ENCODE measurements around the gene XRCC2.

The XRCC2 gene

DNA sequence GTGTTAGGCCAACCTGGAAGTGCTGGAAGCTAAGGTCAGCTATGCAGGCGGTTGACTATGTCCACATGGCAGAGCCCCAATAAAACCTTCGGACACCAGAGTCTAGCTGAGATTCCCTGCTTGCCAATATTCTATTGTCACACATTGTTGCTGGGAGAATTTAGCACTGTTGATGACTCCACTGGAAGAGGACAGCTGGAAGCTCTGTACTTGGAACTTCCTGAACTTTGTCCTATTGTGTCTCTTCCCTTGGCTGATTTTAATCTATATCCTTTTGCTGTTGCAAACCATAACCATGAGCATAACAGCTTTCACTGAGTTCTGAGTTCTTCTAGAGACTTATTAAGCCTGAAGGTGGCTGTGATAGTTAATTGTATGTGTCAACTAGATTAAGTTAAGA, 12.0 kb downstream of the XRCC2 start:
- in situ Hi-C loops (cut with HindIII; ENCODE audit: low sequenced_read_pairs): no loop called here
- no peak overlapping the region for H3K4me3 ChIP-seq (ENCODE audit: low read depth, low read length)

DNA sequence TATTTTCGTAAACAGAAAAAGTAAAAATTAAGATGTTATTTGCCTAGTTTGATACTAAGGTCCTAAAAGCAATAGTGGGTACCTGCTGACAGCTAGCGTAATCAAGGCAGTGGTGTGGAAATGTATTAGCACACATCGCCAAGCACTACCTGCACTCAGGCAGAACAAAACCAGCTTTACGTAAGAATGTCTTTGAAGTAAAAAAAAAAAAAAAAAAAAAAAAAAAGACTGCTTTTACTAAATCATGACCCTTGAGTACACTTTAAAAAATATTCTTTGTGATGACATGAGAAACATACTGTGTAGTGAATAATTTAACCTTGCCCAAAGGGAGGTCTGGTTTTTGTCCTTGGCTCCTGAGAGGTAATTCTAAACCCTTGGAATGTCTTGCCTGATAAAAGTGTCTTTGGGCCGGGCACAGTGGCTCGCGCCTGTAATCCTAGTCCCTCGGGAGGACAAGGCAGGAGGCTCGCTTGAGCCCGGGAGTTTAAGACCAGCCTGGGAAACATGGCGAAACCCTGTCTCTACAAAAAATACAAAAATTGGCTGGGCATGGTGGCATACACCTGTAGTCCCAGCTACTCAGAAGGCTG, 12.7 kb downstream of the XRCC2 start:
- no peak for DNase-seq (ENCODE audit: low read depth)
- TF ChIP-seq, protein P1, sequence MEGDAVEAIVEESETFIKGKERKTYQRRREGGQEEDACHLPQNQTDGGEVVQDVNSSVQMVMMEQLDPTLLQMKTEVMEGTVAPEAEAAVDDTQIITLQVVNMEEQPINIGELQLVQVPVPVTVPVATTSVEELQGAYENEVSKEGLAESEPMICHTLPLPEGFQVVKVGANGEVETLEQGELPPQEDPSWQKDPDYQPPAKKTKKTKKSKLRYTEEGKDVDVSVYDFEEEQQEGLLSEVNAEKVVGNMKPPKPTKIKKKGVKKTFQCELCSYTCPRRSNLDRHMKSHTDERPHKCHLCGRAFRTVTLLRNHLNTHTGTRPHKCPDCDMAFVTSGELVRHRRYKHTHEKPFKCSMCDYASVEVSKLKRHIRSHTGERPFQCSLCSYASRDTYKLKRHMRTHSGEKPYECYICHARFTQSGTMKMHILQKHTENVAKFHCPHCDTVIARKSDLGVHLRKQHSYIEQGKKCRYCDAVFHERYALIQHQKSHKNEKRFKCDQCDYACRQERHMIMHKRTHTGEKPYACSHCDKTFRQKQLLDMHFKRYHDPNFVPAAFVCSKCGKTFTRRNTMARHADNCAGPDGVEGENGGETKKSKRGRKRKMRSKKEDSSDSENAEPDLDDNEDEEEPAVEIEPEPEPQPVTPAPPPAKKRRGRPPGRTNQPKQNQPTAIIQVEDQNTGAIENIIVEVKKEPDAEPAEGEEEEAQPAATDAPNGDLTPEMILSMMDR (IDR thresholded peaks at IDR 0.05; ENCODE audit: low read depth, low read length, missing control alignments): no peak
- no peak overlapping the region for H3K4me3 ChIP-seq (ENCODE audit: low read depth, low read length)
- in situ Hi-C loops (cut with HindIII; ENCODE audit: low sequenced_read_pairs): no loop called here

More for the DNA sequence above, 12.0 kb downstream of the XRCC2 start:
- DNase-seq (ENCODE audit: low read depth): no peak
- TF ChIP-seq, protein P1 (IDR thresholded peaks at IDR 0.05; ENCODE audit: low read depth, low read length, missing control alignments): no peak

DNA sequence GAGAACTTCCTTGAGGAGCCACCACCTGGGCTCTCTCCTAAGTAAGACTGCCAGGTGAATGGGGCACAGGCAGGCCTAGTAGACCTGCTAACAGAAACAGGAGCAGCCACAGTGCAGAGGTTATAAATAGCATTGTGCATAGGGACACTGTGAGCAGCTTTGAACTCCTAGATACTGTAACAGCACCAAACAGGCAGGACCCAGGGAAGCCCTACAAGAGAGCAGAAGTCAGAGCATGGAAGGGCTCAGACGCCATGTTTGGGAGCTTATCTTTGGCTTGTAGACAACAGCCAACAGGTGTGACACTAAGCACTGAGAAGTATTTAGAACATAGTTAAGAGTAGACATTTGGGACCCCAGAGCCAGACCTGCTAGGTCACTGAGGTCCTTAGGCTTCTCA, 14.5 kb downstream of the XRCC2 start:
- TF ChIP-seq, protein P1 (IDR thresholded peaks at IDR 0.05; ENCODE audit: low read depth, low read length, missing control alignments): no peak
- no peak overlapping the region for H3K4me3 ChIP-seq (ENCODE audit: low read depth, low read length)
- in situ Hi-C loops (cut with HindIII; ENCODE audit: low sequenced_read_pairs): no loop called here
- no peak for DNase-seq (ENCODE audit: low read depth)

DNA sequence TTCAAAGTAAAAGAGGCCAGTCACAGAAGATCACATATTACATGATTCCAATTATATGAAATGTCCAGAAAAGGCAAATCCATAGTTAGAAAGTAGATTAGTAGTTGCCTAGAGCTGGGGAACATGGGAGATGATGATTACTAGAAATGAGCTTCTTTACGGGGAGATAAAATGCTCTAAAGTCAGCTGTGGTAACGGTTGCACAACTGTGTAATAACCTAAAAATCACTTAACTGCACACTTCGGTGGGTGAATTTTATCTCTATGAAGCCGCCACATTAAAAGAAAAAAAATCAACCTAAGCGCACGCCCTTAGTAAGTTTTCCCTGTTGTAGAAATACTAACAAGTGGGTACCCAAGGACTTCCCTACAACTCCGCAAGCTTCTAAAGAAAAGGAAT, 15.9 kb downstream of the XRCC2 start:
- H3K4me3 ChIP-seq (ENCODE audit: low read depth, low read length): no peak overlapping the region
- no peak for DNase-seq (ENCODE audit: low read depth)
- in situ Hi-C loops (cut with HindIII; ENCODE audit: low sequenced_read_pairs): no loop called here
- TF ChIP-seq, protein P1 (IDR thresholded peaks at IDR 0.05; ENCODE audit: low read depth, low read length, missing control alignments): no peak

DNA sequence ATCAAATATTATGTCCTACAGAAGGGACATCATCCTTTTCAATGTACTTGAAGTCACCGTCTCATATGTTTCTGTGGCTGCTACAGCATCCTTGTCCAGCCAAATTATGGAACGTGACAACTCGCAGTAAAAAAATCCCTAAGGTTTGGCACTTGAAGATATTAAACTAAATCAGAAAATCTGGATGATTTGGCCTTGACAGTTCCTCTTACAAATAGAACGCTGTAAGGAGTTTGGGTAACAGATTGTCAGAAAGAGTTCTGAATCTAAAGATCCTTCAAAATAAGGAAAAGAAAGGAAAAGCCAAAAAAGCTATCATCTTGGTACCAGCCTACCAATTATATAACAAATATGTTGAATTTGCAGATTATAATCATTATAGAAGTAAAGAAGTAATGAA, 21.0 kb downstream of the XRCC2 start:
- DNase-seq (ENCODE audit: low read depth): no peak
- no peak overlapping the region for H3K4me3 ChIP-seq (ENCODE audit: low read depth, low read length)
- in situ Hi-C loops (cut with HindIII; ENCODE audit: low sequenced_read_pairs): no loop called here
- TF ChIP-seq, protein P1 (IDR thresholded peaks at IDR 0.05; ENCODE audit: low read depth, low read length, missing control alignments): no peak

DNA sequence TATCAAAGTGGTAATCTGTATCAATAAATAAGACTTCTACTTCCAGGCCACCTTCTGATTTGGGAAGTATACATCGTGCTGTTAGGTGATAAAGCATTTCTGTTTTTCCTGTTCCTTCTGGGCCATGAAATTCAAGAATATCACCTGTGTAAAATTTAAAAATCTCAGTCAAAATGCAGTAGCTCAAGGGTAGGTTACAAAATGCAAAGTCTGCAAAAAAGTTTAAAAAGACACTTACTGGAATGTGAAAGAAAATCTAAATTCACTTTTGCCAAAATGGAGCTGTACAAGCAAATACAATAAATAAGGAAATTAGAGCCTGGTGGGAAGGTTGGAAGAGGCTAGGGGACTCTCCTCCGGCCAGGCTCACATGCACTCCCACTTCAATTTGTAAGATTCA, 26.7 kb downstream of the XRCC2 start:
- in situ Hi-C loops (cut with HindIII; ENCODE audit: low sequenced_read_pairs): no loop called here
- no peak for DNase-seq (ENCODE audit: low read depth)
- no peak overlapping the region for H3K4me3 ChIP-seq (ENCODE audit: low read depth, low read length)
- TF ChIP-seq, protein P1 (IDR thresholded peaks at IDR 0.05; ENCODE audit: low read depth, low read length, missing control alignments): no peak

Measured in astrocyte of the cerebellum (primary cell).